Activated CD4-positive, alpha-beta memory T cell treated with anti-CD3 and anti-CD28 coated beads for 36 hours (primary cell): ENCODE measurements around the gene NME3. TPM values are rescaled to one million over a fixed set of nuclear protein-coding genes. Genes with fewer than 3 reads are reported as not detected.

ENCODE experiments used
- CTCF ChIA-PET: fragments of 350-600 bp; sonication (Branson Sonifier 250); formaldehyde crosslinking; loops from one replicate; lab custom pipeline; 2021; ENCODE audit warnings: antibody characterized with exemption, inconsistent platforms; lab: Charles Lee
- POLR2A ChIA-PET: fragments of 350-600 bp; sonication (Branson Sonifier 250); formaldehyde crosslinking; loops from one replicate; lab custom pipeline; 2021; ENCODE audit warnings: antibody characterized with exemption; lab: Charles Lee
- DNase-seq: peaks from one replicate; pipeline ENCODE4 v3.0.0-alpha.2; 2020
- H3K27ac Mint-ChIP-seq: one replicate; pipeline ENCODE4 v1.8.0; 2021; ENCODE audit warnings: mixed read lengths
- H3K27me3 Mint-ChIP-seq: one replicate; pipeline ENCODE4 v1.8.0; 2021; ENCODE audit warnings: mixed read lengths
- H3K36me3 Mint-ChIP-seq: one replicate; pipeline ENCODE4 v1.8.0; 2021; ENCODE audit warnings: mixed read lengths
- H3K4me1 Mint-ChIP-seq: one replicate; pipeline ENCODE4 v1.8.0; 2021; ENCODE audit warnings: low read depth, mixed read lengths
- H3K4me3 Mint-ChIP-seq: one replicate; pipeline ENCODE4 v1.8.0; 2021; ENCODE audit warnings: mild to moderate bottlenecking, mixed read lengths
- H3K9me3 Mint-ChIP-seq: one replicate; pipeline ENCODE4 v1.8.0; 2021; ENCODE audit warnings: mixed read lengths
- intact Hi-C: fragments of 100-400 bp; cut with micrococcal nuclease; formaldehyde crosslinking; loops from one replicate; pipeline ENCODE4 v1.15.1; 2023
- total RNA-seq, 2 experiments: library from RNA; stranded (reverse); gene quantifications; one replicate each; pipeline ENCODE4 v1.2.3, GENCODE V29; 2021

The NME3 gene
- total RNA-seq, 2 experiments from 2014 or later, result 53.0 to 53.1 TPM

GRCh38 chr16:1771864-1772361 lies 570 bp upstream of the NME3 start:
- intact Hi-C loops, result loop anchor here (2.0 to 5.0 kb wide), 3 partner anchors 65 to 351 kb away; partner anchors contain the start of genes CRAMP1, IFT140, MAPK8IP3 and UQCC4
- ChIA-PET POLR2A (interaction anchor here (0.6 to 5.3 kb wide), 4 partner anchors 10 to 444 kb away, joined by 3 to 56 read pairs (median 4); partner anchors contain the start of genes NUBP2 and SPSB3), CTCF (interaction anchor here (1.1 to 4.8 kb wide), 4 partner anchors 11 to 157 kb away, joined by 3 to 42 read pairs (median 8); partner anchors contain the start of genes JPT2, MAPK8IP3, NUBP2 and SPSB3)
- Mint-ChIP-seq H3K27ac (peak overlapping the region; percentile 94), H3K4me1 (peaks cover 6% of the 10 kb centered on the region), H3K36me3 (peaks cover 21% of the 10 kb centered on the region), H3K27me3 (no peaks in the 10 kb centered on the region), H3K4me3 (peak overlapping the region; percentile 94), H3K9me3 (no peaks in the 10 kb centered on the region)
- no peak for DNase-seq

DNA sequence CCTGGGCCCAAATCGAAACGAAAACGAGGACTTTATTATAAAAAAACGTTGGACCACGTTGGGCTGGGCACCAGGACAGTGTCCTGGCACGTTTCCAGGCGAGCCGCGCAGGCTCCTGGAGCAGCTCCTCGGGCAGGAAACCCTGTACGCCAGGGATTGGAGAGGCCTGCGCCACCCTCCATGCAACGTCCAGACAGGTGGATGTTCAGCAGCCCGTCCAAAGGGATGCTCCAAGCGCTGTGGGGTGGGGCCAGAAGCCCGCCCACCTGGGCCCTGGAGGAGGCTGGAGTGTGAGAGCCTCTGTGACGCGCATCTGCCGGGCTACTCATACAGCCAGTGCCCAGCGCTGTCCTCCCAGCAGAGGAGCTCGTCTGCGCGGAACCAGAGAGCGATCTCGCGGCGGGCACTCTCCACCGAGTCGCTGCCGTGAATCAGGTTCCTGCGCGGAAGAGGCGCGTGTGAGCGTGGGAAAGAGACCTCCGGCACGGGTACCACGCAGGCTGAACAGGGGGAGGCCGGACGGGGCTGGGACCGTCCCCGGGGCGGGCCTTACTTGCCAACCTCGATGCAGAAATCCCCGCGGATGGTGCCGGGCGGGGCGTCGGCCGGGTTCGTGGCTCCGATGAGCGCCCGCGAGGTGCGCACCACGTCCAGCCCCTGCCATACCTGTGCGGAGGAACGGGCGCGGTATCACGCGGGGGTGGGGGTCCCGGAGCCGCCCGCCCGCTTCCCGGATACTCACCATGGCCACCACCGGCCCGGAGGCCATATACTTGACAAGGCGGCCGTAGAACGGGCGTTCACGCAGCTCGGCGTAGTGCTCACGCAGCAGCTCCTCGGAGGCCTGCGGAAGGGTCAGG lies 785 bp downstream of the NME3 start:
- Mint-ChIP-seq H3K9me3 (no peaks in the 10 kb centered on the region), H3K27me3 (no peaks in the 10 kb centered on the region), H3K27ac (peak overlapping the region; percentile 82), H3K4me1 (peaks cover 6% of the 10 kb centered on the region), H3K4me3 (peak overlapping the region; percentile 94), H3K36me3 (peaks cover 21% of the 10 kb centered on the region)
- DNase-seq, result peak; percentile 74
- CTCF ChIA-PET, result interaction anchor here (1.0 to 4.8 kb wide), 2 partner anchors 12 to 64 kb away, joined by 3 to 42 read pairs; partner anchors contain the start of genes MAPK8IP3, NUBP2 and SPSB3
- POLR2A ChIA-PET, result interaction anchor here (0.8 to 5.3 kb wide), 2 partner anchors 11 kb away, joined by 3 to 56 read pairs; partner anchors contain the start of genes NUBP2 and SPSB3
- intact Hi-C loops, result loop anchor here (2.0 to 5.0 kb wide), 2 partner anchors 64 to 158 kb away; partner anchors contain the start of genes CRAMP1, IFT140 and MAPK8IP3

GRCh38 chr16:1769402-1770300 lies 1.7 kb downstream of the NME3 start:
- Mint-ChIP-seq H3K4me1 (peaks cover 6% of the 10 kb centered on the region), H3K27ac (peak overlapping the region; percentile 82), H3K27me3 (no peaks in the 10 kb centered on the region), H3K4me3 (peak overlapping the region; percentile 94), H3K9me3 (no peaks in the 10 kb centered on the region), H3K36me3 (peaks cover 21% of the 10 kb centered on the region)
- intact Hi-C loops, result loop anchor here (2.0 to 5.0 kb wide), 2 partner anchors 63 to 157 kb away; partner anchors contain the start of genes CRAMP1, IFT140 and MAPK8IP3
- ChIA-PET CTCF (interaction anchor here (1.0 kb wide), 1 partner anchor 63 kb away, joined by 3 read pairs; the partner anchor contains the start of gene MAPK8IP3), POLR2A (interaction anchor here (5.3 kb wide), 1 partner anchor 12 kb away, joined by 56 read pairs; the partner anchor contains the start of genes NUBP2 and SPSB3)
- DNase-seq, result no peak

DNA sequence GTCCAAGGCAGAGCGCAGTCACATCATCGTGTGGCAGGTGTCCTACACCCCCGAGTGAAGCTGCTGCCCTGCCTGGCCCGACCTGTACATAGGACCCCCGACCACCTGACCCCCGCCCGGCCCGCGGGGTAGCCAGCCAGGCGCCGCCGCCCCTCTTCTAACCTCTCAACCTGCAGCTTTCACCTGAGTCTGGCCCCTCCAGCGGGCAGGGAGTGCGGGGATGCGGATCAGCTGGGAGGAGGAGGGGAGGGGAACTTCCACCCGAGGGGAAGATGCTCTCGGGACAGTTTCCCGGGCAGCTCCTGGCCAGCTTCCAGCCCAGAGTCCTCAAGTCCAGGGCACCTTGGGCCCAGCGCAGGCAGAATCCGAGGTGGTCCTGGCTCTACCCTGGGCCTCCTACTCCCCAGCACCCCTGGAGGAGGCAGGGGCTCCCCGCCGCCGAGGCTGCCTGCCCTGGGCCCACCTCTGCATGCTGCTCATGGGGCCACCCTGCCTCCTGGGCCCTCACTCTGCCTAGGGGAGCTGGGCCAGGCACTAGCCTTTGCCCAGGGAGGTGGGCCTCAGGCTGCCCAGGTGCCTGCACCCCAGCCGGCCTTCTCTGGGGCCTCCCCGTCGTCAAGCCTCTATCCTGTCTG lies 2.5 kb downstream of the NME3 start:
- POLR2A ChIA-PET, result interaction anchor here (5.3 kb wide), 1 partner anchor 13 kb away, joined by 56 read pairs; the partner anchor contains the start of genes NUBP2 and SPSB3

DNA sequence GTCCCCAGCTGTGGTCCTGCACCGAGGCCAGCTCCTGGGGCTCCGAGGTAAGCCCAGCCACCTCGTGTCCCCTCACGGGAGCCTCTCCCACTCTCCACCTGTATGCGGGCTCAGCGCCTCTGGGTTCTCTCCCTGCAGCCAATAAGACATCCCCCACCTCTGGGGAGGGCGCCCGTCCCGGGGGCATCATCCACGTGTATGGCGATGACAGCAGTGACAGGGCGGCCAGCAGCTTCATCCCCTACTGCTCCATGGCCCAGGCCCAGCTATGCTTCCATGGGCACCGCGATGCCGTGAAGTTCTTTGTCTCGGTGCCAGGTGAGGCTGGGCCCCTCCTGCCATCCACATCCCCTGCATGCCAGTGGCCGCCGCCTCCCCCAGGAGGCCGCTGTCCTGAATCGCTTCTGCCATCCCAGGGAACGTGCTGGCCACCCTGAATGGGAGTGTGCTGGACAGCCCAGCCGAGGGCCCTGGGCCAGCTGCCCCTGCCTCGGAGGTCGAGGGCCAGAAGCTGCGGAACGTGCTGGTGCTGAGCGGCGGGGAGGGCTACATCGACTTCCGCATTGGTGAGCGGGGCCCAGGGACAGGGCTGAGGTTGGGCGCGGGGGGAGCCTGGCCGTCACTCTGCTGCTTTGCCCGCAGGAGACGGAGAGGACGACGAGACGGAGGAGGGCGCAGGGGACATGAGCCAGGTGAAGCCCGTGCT lies 3.1 kb downstream of the NME3 start:
- Mint-ChIP-seq H3K36me3 (peaks cover 21% of the 10 kb centered on the region), H3K4me1 (peaks cover 3% of the 10 kb centered on the region), H3K27me3 (no peaks in the 10 kb centered on the region), H3K27ac (no peak overlapping the region), H3K9me3 (no peaks in the 10 kb centered on the region), H3K4me3 (no peak overlapping the region)
- no peak for DNase-seq
- intact Hi-C loops, result no loop called here
- ChIA-PET POLR2A (interaction anchor here (5.3 kb wide), 1 partner anchor 13 kb away, joined by 56 read pairs; the partner anchor contains the start of genes NUBP2 and SPSB3), CTCF (no interaction called here)

More for the DNA sequence above, 2.5 kb downstream of the NME3 start:
- no peak overlapping the region for H3K4me3 Mint-ChIP-seq
- H3K9me3 Mint-ChIP-seq, result no peaks in the 10 kb centered on the region
- H3K4me1 Mint-ChIP-seq, result peaks cover 4% of the 10 kb centered on the region
- peaks cover 21% of the 10 kb centered on the region for H3K36me3 Mint-ChIP-seq
- H3K27ac Mint-ChIP-seq, result peak overlapping the region; percentile 38
- CTCF ChIA-PET, result no interaction called here
- intact Hi-C loops, result no loop called here
- no peaks in the 10 kb centered on the region for H3K27me3 Mint-ChIP-seq
- DNase-seq, result no peak

DNA sequence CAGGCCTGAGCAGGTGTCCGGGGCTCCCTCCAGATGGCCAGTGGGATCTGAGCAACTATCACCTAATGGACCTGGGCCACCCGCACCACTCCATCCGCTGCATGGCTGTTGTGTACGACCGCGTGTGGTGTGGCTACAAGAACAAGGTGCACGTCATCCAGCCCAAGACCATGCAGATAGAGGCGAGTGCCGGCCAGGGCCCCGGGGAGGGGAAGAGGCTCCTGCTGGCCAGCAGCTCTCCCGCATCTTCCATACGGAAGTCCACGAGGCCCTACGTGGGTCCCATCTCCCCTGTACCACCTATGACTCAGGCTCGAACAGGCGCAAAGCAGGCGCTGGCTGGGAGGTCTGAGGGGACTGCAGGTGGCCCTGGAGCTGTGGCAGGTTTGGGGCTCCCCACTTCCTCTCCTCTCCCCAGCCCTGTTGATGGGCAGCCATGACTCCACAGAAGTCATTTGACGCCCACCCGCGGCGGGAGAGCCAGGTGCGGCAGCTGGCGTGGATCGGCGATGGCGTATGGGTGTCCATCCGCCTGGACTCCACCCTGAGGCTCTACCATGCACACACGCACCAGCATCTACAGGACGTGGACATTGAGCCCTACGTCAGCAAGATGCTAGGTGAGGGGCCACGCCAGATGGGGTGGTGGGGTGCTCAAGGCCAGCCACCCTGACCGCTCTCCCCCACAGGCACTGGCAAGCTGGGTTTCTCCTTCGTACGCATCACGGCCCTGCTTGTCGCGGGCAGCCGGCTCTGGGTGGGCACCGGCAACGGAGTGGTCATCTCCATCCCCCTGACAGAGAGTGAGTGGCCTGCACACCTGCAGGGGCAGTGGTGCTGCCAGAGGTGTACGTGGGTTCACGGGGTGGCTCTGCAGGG lies 4.0 kb downstream of the NME3 start:
- ChIA-PET CTCF (no interaction called here), POLR2A (interaction anchor here (0.6 kb wide), 1 partner anchor 445 kb away, joined by 4 read pairs; no protein-coding TSS in a partner anchor)
- Mint-ChIP-seq H3K9me3 (no peaks in the 10 kb centered on the region), H3K27ac (no peak overlapping the region), H3K4me3 (no peak overlapping the region), H3K4me1 (peaks cover 3% of the 10 kb centered on the region), H3K36me3 (peaks cover 20% of the 10 kb centered on the region), H3K27me3 (no peaks in the 10 kb centered on the region)
- DNase-seq, result no peak
- intact Hi-C loops, result no loop called here

GRCh38 chr16:1766701-1767100 lies 4.6 kb downstream of the NME3 start:
- DNase-seq, result no peak
- no peaks in the 10 kb centered on the region for H3K27me3 Mint-ChIP-seq
- peaks cover 13% of the 10 kb centered on the region for H3K36me3 Mint-ChIP-seq
- peaks cover 3% of the 10 kb centered on the region for H3K4me1 Mint-ChIP-seq
- intact Hi-C loops, result no loop called here
- H3K4me3 Mint-ChIP-seq, result no peak overlapping the region
- CTCF ChIA-PET, result no interaction called here
- no peak overlapping the region for H3K27ac Mint-ChIP-seq
- no peaks in the 10 kb centered on the region for H3K9me3 Mint-ChIP-seq
- POLR2A ChIA-PET, result no interaction called here

- Mint-ChIP-seq H3K4me1 (peaks cover 3% of the 10 kb centered on the region), H3K4me3 (no peak overlapping the region), H3K27ac (no peak overlapping the region), H3K27me3 (no peaks in the 10 kb centered on the region), H3K36me3 (peaks cover 14% of the 10 kb centered on the region), H3K9me3 (no peaks in the 10 kb centered on the region)
- ChIA-PET CTCF (no interaction called here), POLR2A (no interaction called here)
- intact Hi-C loops, result no loop called here
- DNase-seq, result no peak
These were observed 5.1 kb downstream of the NME3 start for GRCh38 chr16:1766231-1766630.

- DNase-seq, result no peak
- CTCF ChIA-PET, result no interaction called here
- H3K4me1 Mint-ChIP-seq, result peaks cover 3% of the 10 kb centered on the region
- peaks cover 17% of the 10 kb centered on the region for H3K36me3 Mint-ChIP-seq
- no peaks in the 10 kb centered on the region for H3K9me3 Mint-ChIP-seq
- POLR2A ChIA-PET, result no interaction called here
- H3K27me3 Mint-ChIP-seq, result no peaks in the 10 kb centered on the region
- no peak overlapping the region for H3K4me3 Mint-ChIP-seq
- no peak overlapping the region for H3K27ac Mint-ChIP-seq
- intact Hi-C loops, result no loop called here
These were observed 5.5 kb downstream of the NME3 start for GRCh38 chr16:1765826-1766225.

DNA sequence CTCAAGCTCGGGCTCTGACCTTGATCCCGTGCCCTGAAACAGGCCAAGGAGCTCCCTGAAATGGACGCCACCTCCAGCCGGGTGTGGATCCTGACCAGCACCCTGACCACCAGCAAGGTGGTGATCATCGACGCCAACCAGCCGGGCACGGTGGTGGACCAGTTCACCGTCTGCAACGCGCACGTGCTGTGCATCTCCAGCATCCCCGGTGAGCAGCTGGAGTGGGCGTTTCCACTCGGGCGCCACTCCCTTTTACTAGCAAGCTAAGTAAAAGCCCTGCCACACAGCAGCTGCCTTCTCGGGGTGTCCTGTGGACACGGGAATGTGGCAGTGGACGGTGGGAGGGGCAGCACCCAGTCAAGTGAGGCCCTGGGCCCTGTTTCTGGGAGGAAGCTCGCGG lies 6.4 kb downstream of the NME3 start:
- Mint-ChIP-seq H3K4me3 (no peak overlapping the region), H3K36me3 (peaks cover 10% of the 10 kb centered on the region), H3K9me3 (no peaks in the 10 kb centered on the region), H3K27me3 (no peaks in the 10 kb centered on the region), H3K4me1 (peaks cover under 1% of the 10 kb centered on the region), H3K27ac (no peak overlapping the region)
- ChIA-PET POLR2A (interaction anchor here (1.2 kb wide), 1 partner anchor 17 kb away, joined by 3 read pairs; the partner anchor contains the start of gene SPSB3), CTCF (interaction anchor here (1.2 to 1.6 kb wide), 2 partner anchors 18 to 59 kb away, joined by 3 to 4 read pairs; partner anchors contain the start of genes MAPK8IP3, NUBP2 and SPSB3)
- DNase-seq, result no peak
- intact Hi-C loops, result no loop called here
